Stimulated activated CD4-positive, alpha-beta T cell treated with anti-CD3 and anti-CD28 coated beads, Interleukin-2, amount 100 ng/mL, for 24 hours (primary cell): ENCODE measurements around the gene JDP2.

Source experiments
- DNase-seq, 2 donors: peaks; one replicate each; pipeline ENCODE4 v3.0.0-alpha.2; 2020

JDP2 gene

DNA sequence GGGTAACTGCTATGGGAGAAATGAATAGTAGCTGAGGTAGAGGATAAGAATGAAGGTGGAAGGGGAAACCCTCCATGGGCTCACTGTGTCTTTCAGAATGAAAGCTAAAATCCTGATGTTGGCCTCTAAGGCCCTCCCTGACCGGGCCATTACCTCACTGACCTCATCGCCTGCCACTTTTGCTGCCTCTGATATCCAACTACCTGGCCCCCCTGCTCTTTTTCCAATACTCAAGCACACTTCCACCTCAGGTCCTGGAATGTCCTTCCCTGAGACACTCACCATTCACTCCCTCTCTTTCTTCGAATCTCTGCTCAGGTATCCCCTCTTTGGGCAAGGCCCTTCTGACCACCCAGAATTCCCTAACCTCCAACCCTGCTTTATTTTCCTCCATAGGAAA lies 93.0 kb downstream of the JDP2 start:
- DNase-seq, result no peak

DNA sequence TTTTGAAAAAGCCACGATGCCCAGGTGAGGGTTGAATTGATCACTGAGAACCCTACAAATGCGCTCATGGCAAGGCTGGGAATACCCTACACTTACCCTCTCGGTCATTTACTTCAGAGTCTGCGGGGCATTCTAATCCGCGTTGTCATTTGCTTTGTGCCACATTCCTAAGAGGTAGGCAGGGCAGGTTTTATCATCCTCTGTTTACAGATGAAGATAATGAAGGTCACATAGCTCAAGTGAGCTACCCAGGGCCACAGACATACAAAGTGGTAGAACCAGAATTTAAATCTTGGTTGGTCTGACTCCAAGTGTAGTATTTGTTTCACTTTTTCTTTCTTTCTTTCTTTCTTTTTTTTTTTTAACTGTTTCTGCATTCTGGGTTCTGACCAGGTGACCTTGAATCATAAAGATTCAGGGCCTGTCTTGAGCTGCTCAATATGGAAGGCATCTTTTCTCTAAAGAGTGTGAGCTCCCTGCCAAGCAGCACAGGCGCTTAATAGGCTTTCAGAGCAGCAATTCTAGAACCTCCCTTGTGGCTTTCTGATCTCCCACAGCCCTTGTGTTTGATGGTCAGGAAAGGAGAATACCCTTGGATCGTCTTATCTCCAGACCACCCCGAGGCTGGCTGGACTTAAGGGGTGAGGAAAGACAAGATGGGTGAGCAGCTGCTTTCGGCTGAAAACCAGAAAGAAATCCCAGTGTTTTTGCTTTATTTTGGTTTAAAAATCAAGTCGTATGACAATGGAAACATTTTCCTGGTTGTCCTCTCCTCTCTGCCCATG lies 93.8 kb downstream of the JDP2 start:
- DNase-seq, result no peak

DNA sequence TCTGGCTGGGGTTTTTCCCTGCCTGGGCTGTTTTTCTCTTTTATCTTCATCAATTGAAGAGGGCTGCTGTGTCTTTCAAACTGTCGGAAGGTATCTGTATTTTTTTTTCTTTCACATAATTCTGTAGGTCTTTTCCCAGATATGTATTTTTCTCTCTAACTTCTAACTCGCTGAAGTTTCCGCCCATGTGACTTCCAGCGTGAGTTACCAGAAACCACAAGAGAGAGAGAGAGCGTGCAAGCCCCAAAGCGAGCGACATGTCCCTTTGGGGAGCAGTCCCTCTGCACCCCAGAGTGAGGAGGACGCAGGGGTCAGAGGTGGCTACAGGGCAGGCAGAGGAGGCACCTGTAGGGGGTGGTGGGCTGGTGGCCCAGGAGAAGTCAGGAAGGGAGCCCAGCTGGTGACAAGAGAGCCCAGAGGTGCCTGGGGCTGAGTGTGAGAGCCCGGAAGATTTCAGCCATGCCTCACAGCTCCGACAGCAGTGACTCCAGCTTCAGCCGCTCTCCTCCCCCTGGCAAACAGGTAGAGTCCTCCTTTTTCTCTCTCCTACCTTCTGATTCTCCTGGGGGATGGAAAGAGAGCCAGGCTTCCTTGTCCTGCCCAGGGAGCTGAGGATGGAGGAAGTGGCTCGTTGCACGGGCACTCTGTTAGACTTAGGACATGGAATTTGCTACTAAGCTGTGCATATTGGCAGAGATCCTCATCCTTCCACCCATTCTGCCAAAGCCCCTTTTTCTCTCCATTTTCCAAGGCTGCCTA lies 94.6 kb downstream of the JDP2 start, which contains the start of gene BATF:
Gene BATF, plus strand, starts transcription at position 246 of the 759 bp plus-strand sequence. Its CDS starts 214 bp downstream, at position 460.
- peak; percentile 72 to 79 for DNase-seq

DNA sequence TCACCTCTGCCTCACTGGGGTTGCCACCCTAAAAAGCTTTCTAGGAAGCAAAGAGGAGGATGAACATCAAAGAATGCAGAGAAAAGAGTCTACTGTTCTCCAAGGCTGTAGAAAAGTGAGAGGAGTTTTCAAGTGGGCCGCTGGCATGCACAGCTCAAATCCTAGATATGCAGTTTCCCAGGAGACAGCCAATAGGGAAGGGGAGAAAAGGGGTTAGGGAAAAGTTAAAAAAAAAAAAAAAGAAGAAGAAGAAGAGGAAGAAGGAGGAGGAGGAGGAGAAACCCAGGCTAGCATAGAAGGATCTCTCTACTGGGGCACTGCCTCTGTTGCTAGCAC lies 95.1 kb downstream of the JDP2 start:
- no peak for DNase-seq
